ENCODE measurements around the gene UPF1. TPM values are rescaled to one million over a fixed set of nuclear protein-coding genes. Genes with fewer than 3 reads are reported as not detected.

The UPF1 gene
- total and polyA plus RNA-seq, 7 donors, result 27.6 to 62.1 (median 49.0) TPM

- WGBS, 2 donors, result 22 to 49% methylated on average over 25 of the region's 25 CpGs
- no peak for DNase-seq
- no peak overlapping the region for H3K4me3 ChIP-seq
- TF ChIP-seq EP300 (IDR thresholded peaks at IDR 0.05) (no peak), POLR2A (IDR thresholded peaks at IDR 0.05) (no peak), CTCF (IDR thresholded peaks at IDR 0.05) (no peak), POLR2AphosphoS5 (IDR thresholded peaks at IDR 0.05) (no peak)
- intact Hi-C loops (cut with DNase I), result no loop called here
- H3K4me1 ChIP-seq, result peaks cover 0 to 24% (median 19%) of the 10 kb centered on the region in 4 donors
- H3K9me3 ChIP-seq, result no peaks in the 10 kb centered on the region
- H3K36me3 ChIP-seq, result peaks cover 4 to 26% (median 23%) of the 10 kb centered on the region in 4 donors
- peaks cover 14 to 31% (median 16%) of the 10 kb centered on the region in 3 donors for H3K27me3 ChIP-seq
- no peak overlapping the region for H3K27ac ChIP-seq
Observed at GRCh38 chr19:18870531-18871172, 38.9 kb downstream of the UPF1 start.

GRCh38 chr19:18871543-18871942, 39.8 kb downstream of the UPF1 start:
- Histone ChIP-seq H3K9me3 (no peaks in the 10 kb centered on the region), H3K36me3 (peaks cover 0 to 19% (median 16%) of the 10 kb centered on the region in 4 donors), H3K27me3 (peaks cover 14 to 31% (median 16%) of the 10 kb centered on the region in 3 donors), H3K4me1 (peaks cover 0 to 24% (median 19%) of the 10 kb centered on the region in 4 donors), H3K4me3 (no peak overlapping the region), H3K27ac (no peak overlapping the region)
- whole genome bisulfite sequencing, 2 donors, result 74 to 77% methylated on average over 7 of the region's 7 CpGs
- intact Hi-C loops (cut with DNase I), result no loop called here
- no peak for TF ChIP-seq EP300 (IDR thresholded peaks at IDR 0.05)
- no peak for TF ChIP-seq CTCF (IDR thresholded peaks at IDR 0.05)
- no peak for TF ChIP-seq POLR2A (IDR thresholded peaks at IDR 0.05)
- TF ChIP-seq POLR2AphosphoS5 (IDR thresholded peaks at IDR 0.05), result no peak
- DNase-seq, result no peak

GRCh38 chr19:18875726-18876125, 44.0 kb downstream of the UPF1 start:
- WGBS, 2 donors, result 85 to 89% methylated on average over 5 of the region's 5 CpGs
- Histone ChIP-seq H3K27me3 (peaks cover 0 to 7% (median 0%) of the 10 kb centered on the region in 3 donors), H3K27ac (no peak overlapping the region), H3K4me1 (no peaks in the 10 kb centered on the region), H3K36me3 (no peaks in the 10 kb centered on the region), H3K9me3 (no peaks in the 10 kb centered on the region), H3K4me3 (no peak overlapping the region)
- TF ChIP-seq EP300 (IDR thresholded peaks at IDR 0.05) (no peak), POLR2A (IDR thresholded peaks at IDR 0.05) (no peak), CTCF (IDR thresholded peaks at IDR 0.05) (no peak), POLR2AphosphoS5 (IDR thresholded peaks at IDR 0.05) (no peak)
- intact Hi-C loops (cut with DNase I), result no loop called here
- no peak for DNase-seq

- peaks cover 0 to 1% (median 0%) of the 10 kb centered on the region in 3 donors for H3K27me3 ChIP-seq
- 95 to 96% methylated on average over 7 of the region's 7 CpGs for WGBS, 2 donors
- intact Hi-C loops (cut with DNase I), result no loop called here
Observed at GRCh38 chr19:18876865-18877264, 45.1 kb downstream of the UPF1 start.

More at GRCh38 chr19:18876865-18877264, 45.1 kb downstream of the UPF1 start:
- Histone ChIP-seq H3K36me3 (no peaks in the 10 kb centered on the region), H3K9me3 (no peaks in the 10 kb centered on the region), H3K4me3 (no peak overlapping the region), H3K27ac (no peak overlapping the region), H3K4me1 (no peaks in the 10 kb centered on the region)
- TF ChIP-seq EP300 (IDR thresholded peaks at IDR 0.05) (no peak), POLR2A (IDR thresholded peaks at IDR 0.05) (no peak), CTCF (IDR thresholded peaks at IDR 0.05) (no peak), POLR2AphosphoS5 (IDR thresholded peaks at IDR 0.05) (no peak)
- DNase-seq, result no peak
